Subcutaneous adipose tissue (tissue), 4 donors: ENCODE measurements around the gene MAP1A. TPM values are rescaled to one million over a fixed set of nuclear protein-coding genes. Genes with fewer than 3 reads are reported as not detected.

Experiments used
- CTCF ChIP-seq: fragments of 450-650 bp; IDR thresholded peaks from one replicate; pipeline ENCODE4 v1.5.1; 2016; ENCODE audit warnings: low read depth, mild to moderate bottlenecking, control low read depth, antibody characterized with exemption, moderate library complexity
- total RNA-seq, 4 donors: library from RNA; depleted of rRNA; stranded (reverse); fragments of >200 nt; gene quantifications; one replicate each; pipeline ENCODE4 v1.1.0, GENCODE V29; 2016

Gene MAP1A
- total RNA-seq, 4 donors from 2014 or later: 11.5 to 16.6 (median 14.4) TPM

- TF ChIP-seq CTCF: no peak
Measured at GRCh38 chr15:43541785-43542184, 24.4 kb downstream of the MAP1A start.

- no peak for TF ChIP-seq CTCF
Measured at GRCh38 chr15:43544266-43544665, 26.9 kb downstream of the MAP1A start.

GRCh38 chr15:43545426-43545825, 28.0 kb downstream of the MAP1A start:
- no peak for TF ChIP-seq CTCF

GRCh38 chr15:43547539-43547938, 30.1 kb downstream of the MAP1A start:
- TF ChIP-seq CTCF: no peak

GRCh38 chr15:43550527-43551363, 33.3 kb downstream of the MAP1A start:
- no peak for TF ChIP-seq CTCF

- TF ChIP-seq CTCF: no peak
Measured at GRCh38 chr15:43552256-43552655, 34.8 kb downstream of the MAP1A start.

GRCh38 chr15:43552986-43553385, 35.6 kb downstream of the MAP1A start:
- no peak for TF ChIP-seq CTCF

Other genes starting within 250 kb of the MAP1A start
- not detected for gene TGM7, start 215.4 kb upstream of the MAP1A start, total RNA-seq
- 1 to 10 TPM; 2.8 to 5.5 (median 3.2) TPM for gene LCMT2, start 187.0 kb upstream of the MAP1A start, total RNA-seq
- gene ZSCAN29, start 146.6 kb upstream of the MAP1A start, total RNA-seq: 10 to 100 TPM; 13.6 to 20.7 (median 19.7) TPM
- 10 to 100 TPM; 10.8 to 14.0 (median 12.1) TPM for gene TUBGCP4, start 146.5 kb upstream of the MAP1A start, total RNA-seq
- gene TP53BP1, start 24.5 kb upstream of the MAP1A start, total RNA-seq: 10 to 100 TPM; 29.3 to 49.5 (median 40.2) TPM
- gene PPIP5K1, start 72.6 kb downstream of the MAP1A start, total RNA-seq: 10 to 100 TPM; 10.6 to 37.2 (median 23.5) TPM
- under 1 TPM in 1 of 4 donors, not detected in 3; 0.68 TPM for gene CKMT1B, start 76.4 kb downstream of the MAP1A start, total RNA-seq
- gene STRC, start 101.2 kb downstream of the MAP1A start, total RNA-seq: under 1 TPM; 0.19 to 0.85 (median 0.27) TPM
- 1 to 10 TPM in 3 of 4 donors, under 1 TPM in 1; 0.88 to 3.7 (median 1.7) TPM for gene CATSPER2, start 131.2 kb downstream of the MAP1A start, total RNA-seq
- gene CKMT1A, start 176.3 kb downstream of the MAP1A start, total RNA-seq: not detected
- gene PDIA3, start 228.8 kb downstream of the MAP1A start, total RNA-seq: 100 to 1,000 TPM in 3 of 4 donors, 10 to 100 TPM in 1; 87.6 to 129 (median 121) TPM